K562 (cell line): ENCODE measurements around the gene HHIPL1. TPM values are rescaled to one million over a fixed set of nuclear protein-coding genes. Genes with fewer than 3 reads are reported as not detected.

Experiments
- BDP1 ChIP-seq: IDR thresholded peaks from 3 replicates; pipeline ENCODE4 v1.6.1; 2011; ENCODE audit not compliant: insufficient read length, insufficient read depth
- FOSL1 ChIP-seq: fragments of 200-800 bp; sonication (Bioruptor generic); conservative IDR thresholded peaks from 2 replicates; pipeline ENCODE4 v1.6.1; 2016; ENCODE audit warnings: missing genetic modification characterization, missing compliant biosample characterization
- KDM2B ChIP-seq: fragments of 250-450 bp; sonication (Bioruptor Pico); IDR thresholded peaks from 2 replicates; pipeline ENCODE4 v1.8.0; 2021; ENCODE audit warnings: mild to moderate bottlenecking, moderate library complexity
- MAZ ChIP-seq, 2 experiments: fragments of 450-650 bp in 1 of 2; sonication (generic) in 1 of 2; formaldehyde crosslinking; IDR thresholded peaks in 1 of 2; conservative IDR thresholded peaks in 1 of 2; 2 replicates each; pipeline versions ENCODE4 v1.4.0 to v1.5.0; 2020; ENCODE audit warnings: mild to moderate bottlenecking in 1 of 2, missing genetic modification reagents in 1 of 2
- MITF ChIP-seq: IDR thresholded peaks from 2 replicates; pipeline ENCODE4 v1.6.1; 2014; ENCODE audit warnings: antibody characterized with exemption
- OTX1 ChIP-seq: fragments of 450-650 bp; formaldehyde crosslinking; IDR thresholded peaks from 2 replicates; pipeline ENCODE4 v1.4.0; 2022; ENCODE audit warnings: mild to moderate bottlenecking
- PRMT5 ChIP-seq: sonication (generic); formaldehyde crosslinking; IDR thresholded peaks from 2 replicates; pipeline ENCODE4 v1.5.0; 2020; ENCODE audit warnings: missing genetic modification reagents
- RB1 ChIP-seq: fragments of 450-650 bp; IDR thresholded peaks from 2 replicates; pipeline ENCODE4 v1.6.1; 2017; ENCODE audit warnings: low read depth, mild to moderate bottlenecking
- RBM15 ChIP-seq: fragments of 200-400 bp; formaldehyde crosslinking; IDR thresholded peaks from 2 replicates; pipeline ENCODE4 v1.6.1; 2018; ENCODE audit warnings: mild to moderate bottlenecking, low read length, moderate library complexity; ENCODE audit not compliant: insufficient read depth
- REST ChIP-seq, 2 experiments: fragments of 450-650 bp; formaldehyde crosslinking in 1 of 2; IDR thresholded peaks; 2 replicates each; pipeline versions ENCODE4 v1.4.0 to v1.6.1; 2014 to 2020; ENCODE audit warnings: mild to moderate bottlenecking in 2 of 2, borderline replicate concordance in 1 of 2, low read depth in 1 of 2
- USF1 ChIP-seq: sonication (generic); formaldehyde crosslinking; IDR thresholded peaks from 2 replicates; pipeline ENCODE4 v1.9.0; 2022; ENCODE audit warnings: mild to moderate bottlenecking, missing genetic modification reagents
- USF2 ChIP-seq: sonication (generic); formaldehyde crosslinking; IDR thresholded peaks from 2 replicates; pipeline ENCODE4 v1.5.0; 2020; ENCODE audit warnings: missing genetic modification reagents
- ZNF224 ChIP-seq: sonication (generic); formaldehyde crosslinking; IDR thresholded peaks from 2 replicates; pipeline ENCODE4 v1.8.0; 2022; ENCODE audit warnings: mild to moderate bottlenecking, missing genetic modification reagents
- ZNF444 ChIP-seq: fragments of 250-450 bp; sonication (Bioruptor Pico); IDR thresholded peaks from 2 replicates; pipeline ENCODE4 v1.4.0; 2020; ENCODE audit warnings: mild to moderate bottlenecking, moderate library complexity
- ZNF584 ChIP-seq: fragments of 200-800 bp; sonication (Bioruptor generic); IDR thresholded peaks from 2 replicates; pipeline ENCODE4 v1.6.1; 2016; ENCODE audit warnings: low read depth, mild to moderate bottlenecking, missing genetic modification characterization, missing compliant biosample characterization
- polyA plus RNA-seq, 8 experiments: library from polyadenylated mRNA; depleted of rRNA in 4 of 8; stranded (reverse) in 5 of 8; unstranded in 3 of 8; fragments of >200 nt; fragmentation: Nextera tagmentation in 2 of 8; fragmentation: Illumina TruSeq in 1 of 8; extraction: Ambion mirVana in 2 of 8; extraction: Trizol in 1 of 8; gene quantifications; 2 replicates each; pipeline versions ENCODE4 v1.2.1 to v1.2.3, GENCODE V29; 2011 to 2014; ENCODE audit warnings: inconsistent platforms in 1 of 8, missing spikeins in 1 of 8
- total RNA-seq, 7 experiments: library from RNA; depleted of rRNA in 6 of 7; stranded (reverse); fragments of >200 nt in 6 of 7; fragmentation: Illumina TruSeq in 2 of 7; extraction: Trizol in 2 of 7; gene quantifications; 2 replicates each; pipeline versions ENCODE4 v1.2.1 to v1.2.3, GENCODE V29; 2011 to 2021; ENCODE audit warnings: low replicate concordance in 1 of 7

Gene HHIPL1
- total and polyA plus RNA-seq, 9 of the 15 experiments (the other 6 are each of a cell fraction or from before 2014, with no cell fraction given): not detected

GRCh38 chr14:99628887-99629618, 15.9 kb upstream of the HHIPL1 start (continued):
- TF ChIP-seq USF1 (CRISPR knock-in tag): peak; percentile 32; the same call in 1 of the 2 replicates
- TF ChIP-seq RBM15: no peak
- peak in 1 of 2 experiments; percentile 47; a peak in 2 of 4 replicates for TF ChIP-seq MAZ (CRISPR knock-in tag; conservative IDR thresholded peaks at IDR 0.05 in 1 of 2, IDR thresholded peaks at IDR 0.05 in 1 of 2)
- peak; percentile 86 for TF ChIP-seq REST (IDR thresholded peaks at IDR 0.05; ENCODE audit: borderline replicate concordance)
- TF ChIP-seq REST (CRISPR knock-in tag; IDR thresholded peaks at IDR 0.05; ENCODE audit: low read depth): no peak
- TF ChIP-seq OTX1 (CRISPR knock-in tag): no peak
- TF ChIP-seq ZNF444: no peak
- no peak for TF ChIP-seq ZNF584 (CRISPR knock-in tag)
- TF ChIP-seq PRMT5 (CRISPR knock-in tag): no peak
- peak; percentile 56; the same call in 1 of the 2 replicates for TF ChIP-seq RB1
- TF ChIP-seq FOSL1 (tag): no peak
- peak; percentile 32; the same call in 1 of the 2 replicates for TF ChIP-seq USF2 (CRISPR knock-in tag)
- TF ChIP-seq BDP1: no peak
- TF ChIP-seq KDM2B: no peak
- no peak for TF ChIP-seq MITF
- no peak for TF ChIP-seq ZNF224
